GM12878 (cell line): ENCODE measurements around the gene TSHZ2. TPM values are rescaled to one million over a fixed set of nuclear protein-coding genes. Genes with fewer than 3 reads are reported as not detected.

ENCODE experiments used
- ATAC-seq: fragments of 200-7000 bp; cut with Tn5 transposase; 3 replicates; pipeline ENCODE4 v1.9.1; 2020; ENCODE audit warnings: mild to moderate bottlenecking, moderate library complexity
- BruUV-seq: library from RNA; stranded (reverse); fragments of 400-500 nt; replicated peaks from 2 replicates; lab custom pipeline; 2021; lab: Mats Ljungman, UMichigan
- CTCF ChIA-PET: fragments of 300-600 bp; sonication (Branson Sonifier 250); formaldehyde crosslinking; extraction: SDS; loops from one replicate; lab custom pipeline; 2021; ENCODE audit warnings: inconsistent platforms; lab: Yijun Ruan, JAX
- POLR2A ChIA-PET: fragments of 350-600 bp; formaldehyde crosslinking; extraction: SDS; loops from one replicate; lab custom pipeline; 2021; ENCODE audit warnings: inconsistent platforms; lab: Charles Lee
- RAD21 ChIA-PET: fragments of 300-600 bp; sonication (Branson Sonifier 250); formaldehyde crosslinking; loops from one replicate; lab custom pipeline; 2023; ENCODE audit warnings: antibody characterized with exemption; ENCODE audit not compliant: unreplicated experiment; lab: Charles Lee
- SMC1A ChIA-PET: fragments of 300-600 bp; sonication (Branson Sonifier 250); formaldehyde crosslinking; loops from one replicate; lab custom pipeline; 2023; ENCODE audit not compliant: unreplicated experiment, uncharacterized antibody; lab: Charles Lee
- DNase-seq: peaks from one replicate; pipeline ENCODE4 v3.0.0-alpha.2; 2011; ENCODE audit warnings: low read depth, low spot score
- FAIRE-seq: peaks from 3 replicates; lab custom pipeline; 2011; peaks lifted over from hg19 to GRCh38; lab: Jason Lieb, UNC
- H2AFZ ChIP-seq: 2 replicates; pipeline ENCODE4 v1.6.0; 2011; ENCODE audit warnings: low read depth, low read length, control low read depth; ENCODE audit not compliant: control insufficient read depth
- H3K27ac ChIP-seq: 2 replicates; pipeline ENCODE4 v1.5.1; 2011; ENCODE audit warnings: control low read depth; ENCODE audit not compliant: control insufficient read depth, insufficient read depth
- H3K27me3 ChIP-seq, 2 experiments: replicated peaks in 1 of 2; 2 replicates each; pipeline versions ENCODE4 v1.6.0 to v1.6.1; 2011; ENCODE audit warnings: low read length in 1 of 2; ENCODE audit not compliant: control insufficient read depth in 2 of 2, insufficient read depth in 2 of 2
- H3K36me3 ChIP-seq, 2 experiments: 2 replicates each; pipeline ENCODE4 v1.5.1; 2011; ENCODE audit warnings: low read length in 1 of 2; ENCODE audit not compliant: control insufficient read depth in 2 of 2, insufficient read depth in 2 of 2
- H3K4me1 ChIP-seq: 2 replicates; pipeline ENCODE4 v1.6.1; 2011; ENCODE audit warnings: mild to moderate bottlenecking, low read length, moderate library complexity, mixed read lengths; ENCODE audit not compliant: control insufficient read depth, insufficient read depth
- H3K4me2 ChIP-seq: 2 replicates; pipeline ENCODE4 v1.6.0; 2011; ENCODE audit warnings: control low read depth; ENCODE audit not compliant: control insufficient read depth, insufficient read depth
- H3K4me3 ChIP-seq: fragments of 200-600 bp; sonication (generic); 2 replicates; pipeline ENCODE4 v1.5.1; 2016
- H3K79me2 ChIP-seq: 2 replicates; pipeline ENCODE4 v1.6.0; 2011; ENCODE audit warnings: low read length; ENCODE audit not compliant: control insufficient read depth, insufficient read depth
- H3K9ac ChIP-seq: 2 replicates; pipeline ENCODE4 v1.8.0; 2011; ENCODE audit warnings: low read length, control low read depth, mixed read lengths; ENCODE audit not compliant: control insufficient read depth, insufficient read depth
- H3K9me3 ChIP-seq: replicated peaks from 3 replicates; pipeline ENCODE4 v1.5.1; 2011; ENCODE audit warnings: mild to moderate bottlenecking, low read length; ENCODE audit not compliant: control insufficient read depth, insufficient read depth
- H4K20me1 ChIP-seq: 2 replicates; pipeline ENCODE4 v1.6.0; 2011; ENCODE audit not compliant: control insufficient read depth, insufficient read depth
- CBFB ChIP-seq: IDR thresholded peaks from 2 replicates; pipeline ENCODE4 v1.6.1; 2016; ENCODE audit warnings: antibody characterized with exemption, low read depth
- EED ChIP-seq: sonication (generic); IDR thresholded peaks from 2 replicates; pipeline ENCODE4 v1.6.1; 2016; ENCODE audit warnings: antibody characterized with exemption, low read depth
- FOS ChIP-seq: IDR thresholded peaks from 3 replicates; pipeline ENCODE4 v1.6.1; 2011; ENCODE audit warnings: borderline replicate concordance; ENCODE audit not compliant: insufficient read length; ENCODE audit errors: extremely low read depth
- FOXK2 ChIP-seq: fragments of 450-650 bp; IDR thresholded peaks from 2 replicates; pipeline ENCODE4 v1.6.1; 2017; ENCODE audit warnings: mild to moderate bottlenecking, moderate library complexity
- FOXM1 ChIP-seq: IDR thresholded peaks from 2 replicates; pipeline ENCODE4 v1.6.1; 2012; ENCODE audit warnings: low read depth, mild to moderate bottlenecking, inconsistent platforms, low read length, moderate library complexity
- KAT2A ChIP-seq: conservative IDR thresholded peaks from 2 replicates; pipeline ENCODE4 v1.6.1; 2011; ENCODE audit warnings: low read depth, low read length; ENCODE audit not compliant: control insufficient read depth
- MYB ChIP-seq: fragments of 150-350 bp; IDR thresholded peaks from 2 replicates; pipeline ENCODE4 v1.6.1; 2014; ENCODE audit warnings: mild to moderate bottlenecking, low read depth, low read length, borderline replicate concordance
- TCF12 ChIP-seq: IDR thresholded peaks from 2 replicates; pipeline ENCODE4 v1.6.1; 2011; ENCODE audit warnings: low read depth, mild to moderate bottlenecking, low read length
- ZNF207 ChIP-seq: fragments of 450-650 bp; IDR thresholded peaks from 2 replicates; pipeline ENCODE4 v1.6.1; 2014; ENCODE audit warnings: antibody characterized with exemption, mild to moderate bottlenecking, borderline replicate concordance
- ZNF384 ChIP-seq: IDR thresholded peaks from 2 replicates; pipeline ENCODE4 v1.6.1; 2012; ENCODE audit warnings: low read depth, mild to moderate bottlenecking, low read length, improper control_type of control experiment, borderline replicate concordance
- WGBS: methylation state at CpG from one replicate; pipeline ENCODE4 v1.1.6; 2016; ENCODE audit warnings: low lambda C conversion rate; ENCODE audit not compliant: insufficient replicate concordance, insufficient coverage; ENCODE audit errors: missing lambda C conversion rate; 5-methylcytosine and 5-hydroxymethylcytosine counted together
- in situ Hi-C: fragments of 300-500 bp; cut with MboI; formaldehyde crosslinking; loops from 9 replicates; pipeline ENCODE4 v1.14.3; 2018; ENCODE audit warnings: mixed read lengths
- intact Hi-C: fragments of 100-400 bp; cut with micrococcal nuclease; formaldehyde crosslinking; loops from one replicate; pipeline ENCODE4 v1.14.2; 2022; ENCODE audit not compliant: unreplicated experiment
- polyA plus RNA-seq, 11 experiments: library from polyadenylated mRNA; depleted of rRNA in 4 of 11; unstranded in 6 of 11; stranded (reverse) in 5 of 11; fragments of >200 nt; fragmentation: Nextera tagmentation in 4 of 11; fragmentation: Illumina TruSeq in 1 of 11; extraction: Ambion mirVana in 4 of 11; extraction: Trizol in 1 of 11; gene quantifications; 1 replicate in 1 of 11; 2 replicates in 10 of 11; pipeline versions ENCODE4 v1.2.1 to v1.2.3, GENCODE V29; 2011 to 2016; ENCODE audit warnings: inconsistent platforms in 2 of 11, missing spikeins in 2 of 11, low read depth in 1 of 11
- total RNA-seq, 4 experiments: library from RNA; depleted of rRNA in 3 of 4; stranded (reverse); fragments of >200 nt in 3 of 4; fragmentation: Illumina TruSeq in 1 of 4; extraction: Trizol in 1 of 4; gene quantifications; 2 replicates each; pipeline versions ENCODE4 v1.2.1 to v1.2.3, GENCODE V29; 2013 to 2021
- TF ChIP-seq, protein P1 (sequence below): fragments of 450-650 bp; formaldehyde crosslinking; IDR thresholded peaks from 2 replicates; pipeline ENCODE4 v1.4.0; 2022; ENCODE audit warnings: mild to moderate bottlenecking, moderate library complexity
- TF ChIP-seq, protein P2 (sequence below): fragments of 450-650 bp; IDR thresholded peaks from 2 replicates; pipeline ENCODE4 v1.6.1; 2017; ENCODE audit warnings: borderline replicate concordance
- TF ChIP-seq, protein P3 (sequence below): fragments of 450-650 bp; IDR thresholded peaks from 2 replicates; pipeline ENCODE4 v1.6.1; 2016; ENCODE audit warnings: mild to moderate bottlenecking
- TF ChIP-seq, protein P4 (sequence below): IDR thresholded peaks from 2 replicates; pipeline ENCODE4 v1.6.1; 2012; ENCODE audit warnings: mild to moderate bottlenecking, low read depth, low read length

Gene TSHZ2
- total and polyA plus RNA-seq, 10 of the 15 experiments (the other 5 are each of a cell fraction or from before 2014, with no cell fraction given) = 0.01 to 0.86 (median 0.13) TPM; not detected in 2

DNA sequence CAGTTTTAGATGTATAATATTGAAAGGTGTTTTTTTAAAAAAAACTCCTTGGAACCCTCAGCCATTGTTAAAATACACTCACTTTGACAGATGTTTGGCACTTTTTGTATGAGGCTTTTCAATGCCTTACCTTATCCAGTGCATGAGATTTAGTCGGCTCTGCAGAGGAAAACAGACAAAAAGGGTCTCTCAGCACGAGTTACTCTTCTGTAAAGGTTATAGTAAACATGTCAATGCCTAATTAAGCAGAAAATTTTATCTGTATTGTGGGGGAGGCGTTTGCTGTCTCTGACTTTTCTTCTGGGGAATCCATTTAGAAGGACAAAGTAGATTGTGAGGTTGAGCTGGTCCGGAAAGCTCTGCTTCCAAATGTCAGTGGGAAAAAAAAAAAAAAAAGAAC, 278.3 kb downstream of the TSHZ2 start:
- H3K27ac ChIP-seq = no peak overlapping the region
- H4K20me1 ChIP-seq = no peaks in the 10 kb centered on the region
- no peak overlapping the region for H3K4me2 ChIP-seq
- intact Hi-C loops (loop anchor here (10.0 kb wide), 1 partner anchor 284 kb away; no protein-coding TSS in a partner anchor), in situ Hi-C loops (no loop called here)
- ChIA-PET SMC1A (interaction anchor here (0.6 to 1.0 kb wide), 2 partner anchors 25 to 342 kb away, joined by 3 to 4 read pairs; no protein-coding TSS in a partner anchor), CTCF (no interaction called here), RAD21 (no interaction called here), POLR2A (no interaction called here)
- H3K36me3 ChIP-seq = no peaks in the 10 kb centered on the region
- no peaks in the 10 kb centered on the region for H3K79me2 ChIP-seq
- no peaks in the 10 kb centered on the region for H3K27me3 ChIP-seq
- no TSS peak for BruUV-seq
- H3K4me1 ChIP-seq = no peaks in the 10 kb centered on the region
- whole genome bisulfite sequencing = 27% methylated on average over 4 of the region's 4 CpGs
- H3K9me3 ChIP-seq = no peaks in the 10 kb centered on the region
- no peak overlapping the region for H3K4me3 ChIP-seq
- FAIRE-seq = no peak
- no peak overlapping the region for H2AFZ ChIP-seq
- no peak for ATAC-seq
- DNase-seq = no peak
- no peak overlapping the region for H3K9ac ChIP-seq
- no peak for TF ChIP-seq KAT2A
- TF ChIP-seq ZNF207 = no peak
- no peak for TF ChIP-seq FOXK2
- TF ChIP-seq, protein P1, sequence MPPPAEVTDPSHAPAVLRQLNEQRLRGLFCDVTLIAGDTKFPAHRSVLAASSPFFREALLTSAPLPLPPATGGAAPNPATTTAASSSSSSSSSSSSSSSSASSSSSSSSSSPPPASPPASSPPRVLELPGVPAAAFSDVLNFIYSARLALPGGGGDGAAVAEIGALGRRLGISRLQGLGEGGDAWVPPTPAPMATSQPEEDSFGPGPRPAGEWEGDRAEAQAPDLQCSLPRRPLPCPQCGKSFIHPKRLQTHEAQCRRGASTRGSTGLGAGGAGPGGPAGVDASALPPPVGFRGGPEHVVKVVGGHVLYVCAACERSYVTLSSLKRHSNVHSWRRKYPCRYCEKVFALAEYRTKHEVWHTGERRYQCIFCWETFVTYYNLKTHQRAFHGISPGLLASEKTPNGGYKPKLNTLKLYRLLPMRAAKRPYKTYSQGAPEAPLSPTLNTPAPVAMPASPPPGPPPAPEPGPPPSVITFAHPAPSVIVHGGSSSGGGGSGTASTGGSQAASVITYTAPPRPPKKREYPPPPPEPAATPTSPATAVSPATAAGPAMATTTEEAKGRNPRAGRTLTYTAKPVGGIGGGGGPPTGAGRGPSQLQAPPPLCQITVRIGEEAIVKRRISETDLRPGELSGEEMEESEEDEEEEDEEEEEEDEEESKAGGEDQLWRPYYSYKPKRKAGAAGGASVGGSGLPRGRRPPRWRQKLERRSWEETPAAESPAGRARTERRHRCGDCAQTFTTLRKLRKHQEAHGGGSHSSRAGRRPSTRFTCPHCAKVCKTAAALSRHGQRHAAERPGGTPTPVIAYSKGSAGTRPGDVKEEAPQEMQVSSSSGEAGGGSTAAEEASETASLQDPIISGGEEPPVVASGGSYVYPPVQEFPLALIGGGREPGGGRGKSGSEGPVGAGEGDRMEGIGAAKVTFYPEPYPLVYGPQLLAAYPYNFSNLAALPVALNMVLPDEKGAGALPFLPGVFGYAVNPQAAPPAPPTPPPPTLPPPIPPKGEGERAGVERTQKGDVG (CRISPR knock-in tag) = no peak
- TF ChIP-seq, protein P2, sequence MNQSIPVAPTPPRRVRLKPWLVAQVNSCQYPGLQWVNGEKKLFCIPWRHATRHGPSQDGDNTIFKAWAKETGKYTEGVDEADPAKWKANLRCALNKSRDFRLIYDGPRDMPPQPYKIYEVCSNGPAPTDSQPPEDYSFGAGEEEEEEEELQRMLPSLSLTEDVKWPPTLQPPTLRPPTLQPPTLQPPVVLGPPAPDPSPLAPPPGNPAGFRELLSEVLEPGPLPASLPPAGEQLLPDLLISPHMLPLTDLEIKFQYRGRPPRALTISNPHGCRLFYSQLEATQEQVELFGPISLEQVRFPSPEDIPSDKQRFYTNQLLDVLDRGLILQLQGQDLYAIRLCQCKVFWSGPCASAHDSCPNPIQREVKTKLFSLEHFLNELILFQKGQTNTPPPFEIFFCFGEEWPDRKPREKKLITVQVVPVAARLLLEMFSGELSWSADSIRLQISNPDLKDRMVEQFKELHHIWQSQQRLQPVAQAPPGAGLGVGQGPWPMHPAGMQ = no peak
- no peak for TF ChIP-seq FOS
- TF ChIP-seq CBFB = no peak
- TF ChIP-seq FOXM1 = no peak
- TF ChIP-seq ZNF384 = no peak
- TF ChIP-seq TCF12 = no peak
- no peak for TF ChIP-seq EED
- TF ChIP-seq, protein P3, sequence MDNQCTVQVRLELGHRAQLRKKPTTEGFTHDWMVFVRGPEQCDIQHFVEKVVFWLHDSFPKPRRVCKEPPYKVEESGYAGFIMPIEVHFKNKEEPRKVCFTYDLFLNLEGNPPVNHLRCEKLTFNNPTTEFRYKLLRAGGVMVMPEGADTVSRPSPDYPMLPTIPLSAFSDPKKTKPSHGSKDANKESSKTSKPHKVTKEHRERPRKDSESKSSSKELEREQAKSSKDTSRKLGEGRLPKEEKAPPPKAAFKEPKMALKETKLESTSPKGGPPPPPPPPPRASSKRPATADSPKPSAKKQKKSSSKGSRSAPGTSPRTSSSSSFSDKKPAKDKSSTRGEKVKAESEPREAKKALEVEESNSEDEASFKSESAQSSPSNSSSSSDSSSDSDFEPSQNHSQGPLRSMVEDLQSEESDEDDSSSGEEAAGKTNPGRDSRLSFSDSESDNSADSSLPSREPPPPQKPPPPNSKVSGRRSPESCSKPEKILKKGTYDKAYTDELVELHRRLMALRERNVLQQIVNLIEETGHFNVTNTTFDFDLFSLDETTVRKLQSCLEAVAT = no peak
- TF ChIP-seq MYB = no peak
- TF ChIP-seq, protein P4, sequence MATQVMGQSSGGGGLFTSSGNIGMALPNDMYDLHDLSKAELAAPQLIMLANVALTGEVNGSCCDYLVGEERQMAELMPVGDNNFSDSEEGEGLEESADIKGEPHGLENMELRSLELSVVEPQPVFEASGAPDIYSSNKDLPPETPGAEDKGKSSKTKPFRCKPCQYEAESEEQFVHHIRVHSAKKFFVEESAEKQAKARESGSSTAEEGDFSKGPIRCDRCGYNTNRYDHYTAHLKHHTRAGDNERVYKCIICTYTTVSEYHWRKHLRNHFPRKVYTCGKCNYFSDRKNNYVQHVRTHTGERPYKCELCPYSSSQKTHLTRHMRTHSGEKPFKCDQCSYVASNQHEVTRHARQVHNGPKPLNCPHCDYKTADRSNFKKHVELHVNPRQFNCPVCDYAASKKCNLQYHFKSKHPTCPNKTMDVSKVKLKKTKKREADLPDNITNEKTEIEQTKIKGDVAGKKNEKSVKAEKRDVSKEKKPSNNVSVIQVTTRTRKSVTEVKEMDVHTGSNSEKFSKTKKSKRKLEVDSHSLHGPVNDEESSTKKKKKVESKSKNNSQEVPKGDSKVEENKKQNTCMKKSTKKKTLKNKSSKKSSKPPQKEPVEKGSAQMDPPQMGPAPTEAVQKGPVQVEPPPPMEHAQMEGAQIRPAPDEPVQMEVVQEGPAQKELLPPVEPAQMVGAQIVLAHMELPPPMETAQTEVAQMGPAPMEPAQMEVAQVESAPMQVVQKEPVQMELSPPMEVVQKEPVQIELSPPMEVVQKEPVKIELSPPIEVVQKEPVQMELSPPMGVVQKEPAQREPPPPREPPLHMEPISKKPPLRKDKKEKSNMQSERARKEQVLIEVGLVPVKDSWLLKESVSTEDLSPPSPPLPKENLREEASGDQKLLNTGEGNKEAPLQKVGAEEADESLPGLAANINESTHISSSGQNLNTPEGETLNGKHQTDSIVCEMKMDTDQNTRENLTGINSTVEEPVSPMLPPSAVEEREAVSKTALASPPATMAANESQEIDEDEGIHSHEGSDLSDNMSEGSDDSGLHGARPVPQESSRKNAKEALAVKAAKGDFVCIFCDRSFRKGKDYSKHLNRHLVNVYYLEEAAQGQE = no peak
